GM19328 (cell line): Measurements from ENCODE around the gene CD46.
"Not testable (repeated sequence)": the region's sequence is repeated elsewhere in the genome, so short reads cannot be mapped to it uniquely, and the experiment has no call there.

Experiments used
- ATAC-seq: cut with Tn5 transposase; IDR thresholded peaks from one replicate; pipeline ENCODE4 v1.9.1; 2021; ENCODE audit warnings: mild to moderate bottlenecking, moderate library complexity; ENCODE audit not compliant: unreplicated experiment

CD46 gene

DNA sequence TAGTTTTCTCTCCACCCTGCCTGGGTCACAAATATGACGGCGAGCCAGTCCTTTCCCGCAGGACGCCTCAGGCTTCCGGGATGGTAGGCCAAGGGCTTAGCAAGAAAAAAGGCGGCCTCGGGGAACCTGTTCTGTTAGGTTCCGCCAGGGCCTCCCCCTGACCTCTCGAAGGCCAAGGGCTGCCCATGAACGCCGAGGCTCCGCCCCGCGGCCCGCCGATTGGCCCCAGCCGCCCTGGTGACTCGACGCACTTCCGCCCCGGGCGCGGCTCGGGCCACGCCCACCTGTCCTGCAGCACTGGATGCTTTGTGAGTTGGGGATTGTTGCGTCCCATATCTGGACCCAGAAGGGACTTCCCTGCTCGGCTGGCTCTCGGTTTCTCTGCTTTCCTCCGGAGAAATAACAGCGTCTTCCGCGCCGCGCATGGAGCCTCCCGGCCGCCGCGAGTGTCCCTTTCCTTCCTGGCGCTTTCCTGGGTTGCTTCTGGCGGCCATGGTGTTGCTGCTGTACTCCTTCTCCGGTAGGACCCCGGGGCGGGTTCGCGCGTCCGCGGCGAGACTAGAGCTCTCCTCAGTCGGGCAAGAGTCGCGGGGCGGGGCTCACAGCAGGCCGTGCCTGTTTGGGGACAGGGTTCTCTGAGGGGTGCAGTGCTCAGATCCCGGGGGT, at the start of gene CD46:
Gene CD46 (plus strand): TSS at position 265 of the 666 bp plus-strand sequence. CDS start 159 bp downstream, at position 424.
- ATAC-seq: peak; percentile 93

DNA sequence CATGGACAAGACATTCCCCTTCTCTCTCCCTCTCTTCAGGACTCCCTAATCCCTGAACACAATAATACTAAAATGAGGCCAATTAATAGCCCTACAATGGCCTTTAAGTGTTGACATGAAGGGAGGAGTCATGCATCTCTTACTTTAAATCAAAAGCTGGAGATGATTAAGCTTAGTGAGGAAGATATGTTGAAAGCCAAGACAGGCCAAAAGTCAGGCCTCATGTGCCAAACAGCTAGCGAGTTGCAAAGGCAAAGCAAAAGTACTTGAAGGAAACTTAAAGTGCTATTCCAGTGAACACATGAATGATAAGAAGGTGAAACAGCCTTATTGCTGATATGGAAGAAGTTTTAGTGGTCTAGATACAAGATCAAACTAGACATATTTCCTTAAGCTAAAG, 49.5 kb upstream of the CD46 start:
- ATAC-seq: no peak

DNA sequence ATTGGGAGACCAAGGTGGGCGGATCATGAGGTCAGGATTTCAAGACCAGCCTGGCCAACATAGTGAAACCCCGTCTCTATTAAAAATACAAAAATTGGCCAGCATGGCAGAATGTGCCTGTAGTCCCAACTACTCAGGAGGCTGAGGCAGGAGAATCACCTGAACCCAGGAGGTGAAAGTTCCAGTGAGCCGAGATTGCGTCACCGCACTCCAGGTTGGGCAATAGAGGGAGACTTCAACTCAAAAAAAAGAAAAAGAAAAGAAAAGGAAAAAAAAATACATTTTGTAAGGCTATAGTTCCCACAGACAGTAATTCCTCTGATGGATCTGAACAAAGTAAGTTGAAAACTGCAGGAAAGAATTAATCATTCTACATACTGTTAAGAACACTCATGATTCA, 48.1 kb upstream of the CD46 start:
- ATAC-seq: no peak

DNA sequence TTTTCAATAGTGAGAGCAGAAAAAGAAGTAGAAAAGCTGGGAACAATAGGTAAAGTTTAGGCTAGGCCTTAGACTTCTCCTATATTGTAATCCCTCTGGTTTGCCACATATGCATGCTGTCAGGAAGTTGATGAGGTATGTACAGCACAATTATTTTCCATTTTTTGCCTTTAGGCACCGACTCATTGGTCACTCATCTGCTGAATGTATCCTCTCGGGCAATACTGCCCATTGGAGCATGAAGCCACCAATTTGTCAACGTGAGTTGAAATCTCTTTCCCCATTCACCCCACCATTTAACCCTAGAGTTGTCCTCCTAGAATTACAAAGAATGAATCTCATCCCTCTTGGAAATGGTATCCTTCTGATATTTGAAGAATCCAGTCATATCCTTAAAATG, 43.9 kb upstream of the CD46 start:
- ATAC-seq: not testable (repeated sequence)

DNA sequence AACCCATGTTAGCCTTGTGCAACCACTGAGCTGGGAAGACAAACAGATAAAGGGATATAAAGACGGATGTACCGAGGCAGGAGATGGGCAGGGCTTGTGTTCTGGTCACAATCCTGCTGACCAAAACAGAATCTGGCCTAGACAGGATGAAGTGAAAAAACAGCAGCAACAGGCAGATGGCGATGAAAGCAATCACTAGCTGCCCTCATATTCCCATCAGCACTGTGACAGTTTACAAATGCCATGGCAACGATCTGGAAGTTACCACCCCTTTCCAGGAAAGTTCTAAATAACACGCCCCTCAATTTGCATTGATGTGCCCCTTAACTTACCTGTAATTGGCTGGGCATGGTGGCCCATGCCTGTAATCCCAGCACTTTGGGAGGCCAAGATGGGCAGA, 40.6 kb upstream of the CD46 start:
- ATAC-seq: no peak

DNA sequence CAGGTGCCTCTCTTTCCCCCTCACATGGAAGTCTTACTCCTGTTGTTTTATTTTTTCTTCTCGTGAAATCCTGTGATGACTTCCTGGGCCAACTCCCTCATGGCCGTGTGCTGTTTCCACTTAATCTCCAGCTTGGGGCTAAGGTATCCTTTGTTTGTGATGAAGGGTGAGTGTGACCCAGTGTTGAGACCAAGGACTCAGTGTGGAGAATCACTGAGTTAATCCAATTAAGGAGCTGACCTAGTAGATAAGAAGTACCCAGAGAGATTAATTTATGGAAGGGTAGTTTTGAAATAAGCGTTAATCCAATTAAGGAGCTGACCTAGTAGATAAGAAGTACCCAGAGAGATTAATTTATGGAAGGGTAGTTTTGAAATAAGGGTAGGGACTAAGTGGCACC, 39.2 kb upstream of the CD46 start:
- ATAC-seq: not testable (repeated sequence)

DNA sequence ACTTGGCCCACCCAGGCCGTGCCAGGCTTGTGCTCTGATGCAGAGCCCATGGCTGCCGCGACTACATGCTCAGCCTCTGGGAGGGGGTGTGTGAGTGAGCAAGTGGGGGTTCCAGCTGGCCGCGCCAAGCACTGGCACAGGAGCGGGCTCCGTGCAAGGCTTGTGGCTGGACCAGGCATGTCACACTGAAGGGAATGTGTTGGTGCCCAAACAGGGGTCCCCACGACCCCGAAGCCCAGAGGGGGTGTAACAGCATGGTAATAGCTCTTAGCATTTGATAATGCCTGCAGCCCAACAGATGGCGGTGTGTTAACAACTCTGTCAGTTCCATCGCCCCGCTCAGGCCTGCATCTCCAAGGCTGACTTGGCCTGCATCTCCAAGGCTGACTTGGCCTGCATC, 38.3 kb upstream of the CD46 start:
- ATAC-seq: no peak

DNA sequence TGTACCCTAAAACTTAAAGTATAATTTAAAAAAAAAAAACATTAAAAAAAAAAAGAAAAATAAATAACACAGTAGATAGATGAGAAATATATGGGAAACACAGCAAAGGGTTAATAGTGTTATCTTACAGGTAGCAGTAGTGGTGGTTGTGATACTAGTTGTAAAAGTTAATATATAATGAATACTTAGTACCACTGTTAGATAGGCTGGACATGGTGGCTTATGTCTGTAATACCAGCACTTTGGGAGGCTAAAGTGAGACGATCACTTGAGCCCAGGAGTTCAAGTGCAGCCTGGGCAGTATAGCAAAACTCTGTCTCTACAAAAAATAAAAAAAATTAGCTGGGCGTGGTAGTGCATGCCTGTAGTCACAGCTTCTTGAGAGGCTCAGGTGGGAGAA, 32.6 kb upstream of the CD46 start:
- no peak for ATAC-seq

DNA sequence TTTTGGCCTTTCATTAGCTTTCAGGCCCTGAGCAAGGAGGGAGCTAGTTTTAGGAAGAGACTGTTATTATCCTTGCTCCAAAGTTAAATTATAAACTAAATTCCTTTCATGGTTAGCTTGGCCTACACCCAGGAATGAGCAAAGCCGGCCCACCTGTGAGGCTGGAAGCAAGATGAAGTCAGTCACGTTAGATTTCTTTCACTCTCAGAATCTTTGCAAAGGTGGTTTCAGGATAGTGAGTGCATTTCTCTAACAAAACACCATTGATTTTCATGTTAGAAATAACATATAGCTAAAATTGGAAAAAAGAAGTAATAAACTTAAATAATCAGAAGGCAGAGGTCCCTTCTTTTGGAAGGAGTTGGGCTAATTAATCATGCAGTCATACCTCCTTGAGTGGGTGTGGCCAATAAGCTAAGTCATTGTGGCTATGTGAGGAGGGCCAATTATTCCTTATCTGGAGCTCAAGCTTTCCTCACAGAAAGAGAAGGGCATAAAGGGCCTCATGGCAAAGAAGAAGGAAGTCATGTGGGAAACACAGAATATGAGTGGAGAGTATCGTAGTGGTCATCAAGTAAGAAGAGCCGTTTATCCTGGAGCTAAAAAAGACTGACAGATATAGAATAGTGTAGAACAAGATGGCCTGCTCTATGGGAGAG, 23.5 kb upstream of the CD46 start:
- not testable (repeated sequence) for ATAC-seq

DNA sequence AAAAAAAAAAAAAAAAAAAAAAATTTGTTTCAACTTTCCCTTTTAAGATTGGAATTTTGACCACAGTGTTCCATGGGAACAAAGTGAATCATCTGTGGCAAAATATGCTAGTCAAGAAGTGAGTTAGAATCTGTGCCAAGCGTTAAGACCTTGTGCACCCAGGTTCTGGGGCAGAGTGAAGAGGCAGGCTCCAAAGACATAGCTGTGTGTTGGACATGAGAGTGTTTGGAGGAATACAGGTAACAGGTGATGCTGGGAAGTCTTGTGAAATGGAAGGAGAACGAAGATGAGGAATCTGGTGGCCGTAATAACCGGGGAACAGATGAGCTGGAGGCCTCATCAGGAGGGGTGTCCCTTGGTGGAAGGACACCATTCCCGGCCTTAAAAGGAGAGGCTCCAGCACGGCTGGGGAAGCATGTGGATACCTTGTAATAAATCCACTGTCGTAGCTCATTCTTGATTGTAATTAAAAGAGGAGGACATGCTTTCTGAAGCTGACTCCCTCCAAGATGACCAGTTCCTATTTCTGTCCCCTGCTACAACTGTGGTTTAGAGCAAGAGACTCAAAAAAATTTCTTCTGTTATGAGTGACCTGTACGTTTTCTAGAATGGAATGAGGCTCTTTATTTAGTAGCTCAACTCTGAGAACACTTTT, 14.2 kb upstream of the CD46 start:
- ATAC-seq: not testable (repeated sequence)

DNA sequence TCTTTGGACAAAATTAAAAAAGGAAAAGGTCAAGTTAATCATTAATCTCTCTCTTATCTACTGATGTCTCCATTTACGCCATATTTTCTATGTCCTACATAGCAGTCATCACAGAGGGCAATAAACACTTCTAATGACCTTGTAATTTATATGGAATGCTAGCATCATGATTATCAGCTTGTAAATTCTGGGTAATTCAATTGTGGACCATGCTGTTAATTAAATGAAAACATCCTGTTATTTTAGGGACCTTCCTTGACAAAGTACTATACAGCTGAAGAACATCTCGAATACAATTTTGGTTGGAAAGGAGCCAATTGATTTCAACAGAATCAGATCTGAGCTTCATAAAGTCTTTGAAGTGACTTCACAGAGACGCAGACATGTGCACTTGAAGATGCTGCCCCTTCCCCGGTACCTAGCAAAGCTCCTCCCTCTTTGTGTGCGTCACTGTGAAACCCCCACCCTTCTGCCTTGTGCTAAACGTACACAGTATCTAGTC, 13.6 kb upstream of the CD46 start:
- ATAC-seq: not testable (repeated sequence)

DNA sequence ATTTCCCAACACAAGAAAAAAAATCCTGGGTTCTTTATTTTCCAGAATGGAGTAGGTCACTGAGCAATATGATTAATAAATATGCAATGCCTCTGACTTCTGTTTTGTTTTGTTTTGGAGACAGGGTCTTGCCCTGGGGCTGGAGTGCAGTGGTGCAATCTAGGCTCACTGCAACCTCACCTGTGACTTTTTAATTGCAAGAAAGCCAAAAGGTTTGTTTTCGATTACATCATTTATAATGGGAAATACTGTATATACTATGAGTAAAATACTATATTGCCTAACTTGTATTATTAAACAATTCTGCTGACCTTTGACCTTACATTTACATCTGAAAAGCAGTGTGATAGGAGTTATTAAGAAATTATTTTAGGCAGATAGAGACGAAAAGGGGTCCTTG, 11.6 kb upstream of the CD46 start:
- ATAC-seq: no peak

DNA sequence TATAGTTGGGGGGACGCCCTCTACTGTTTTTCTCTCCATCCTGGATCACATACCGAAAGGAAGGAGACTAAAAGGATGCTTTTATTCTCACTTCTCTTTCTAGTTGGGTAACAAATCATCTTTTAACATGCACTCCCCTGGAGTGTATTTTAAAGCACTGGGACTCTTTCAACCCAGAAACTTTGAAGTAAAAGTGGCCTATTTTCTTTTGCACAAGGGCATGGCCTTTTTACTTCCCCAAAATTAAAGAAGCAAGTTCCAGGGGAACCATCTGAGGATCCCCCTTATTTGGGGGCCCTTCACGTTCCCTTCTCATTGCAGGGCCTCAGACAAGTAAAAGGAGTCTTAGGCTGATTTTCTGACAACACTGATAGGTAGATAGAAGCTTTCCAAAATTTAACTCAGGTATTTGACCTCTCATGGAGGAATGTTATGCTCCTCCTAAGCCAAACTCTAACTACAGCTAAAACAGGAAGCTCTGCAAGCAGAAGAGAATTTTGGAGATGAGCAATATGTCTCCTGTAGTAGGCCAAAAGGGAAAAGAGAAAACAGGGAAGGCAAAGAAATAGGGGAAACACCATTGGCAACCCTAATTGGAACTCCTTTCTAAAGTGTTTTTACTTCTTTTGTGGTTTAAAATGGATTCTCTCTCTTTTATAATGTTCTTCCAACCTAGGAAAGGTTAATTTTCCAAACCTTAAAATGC, 8.9 kb upstream of the CD46 start:
- ATAC-seq: no peak

DNA sequence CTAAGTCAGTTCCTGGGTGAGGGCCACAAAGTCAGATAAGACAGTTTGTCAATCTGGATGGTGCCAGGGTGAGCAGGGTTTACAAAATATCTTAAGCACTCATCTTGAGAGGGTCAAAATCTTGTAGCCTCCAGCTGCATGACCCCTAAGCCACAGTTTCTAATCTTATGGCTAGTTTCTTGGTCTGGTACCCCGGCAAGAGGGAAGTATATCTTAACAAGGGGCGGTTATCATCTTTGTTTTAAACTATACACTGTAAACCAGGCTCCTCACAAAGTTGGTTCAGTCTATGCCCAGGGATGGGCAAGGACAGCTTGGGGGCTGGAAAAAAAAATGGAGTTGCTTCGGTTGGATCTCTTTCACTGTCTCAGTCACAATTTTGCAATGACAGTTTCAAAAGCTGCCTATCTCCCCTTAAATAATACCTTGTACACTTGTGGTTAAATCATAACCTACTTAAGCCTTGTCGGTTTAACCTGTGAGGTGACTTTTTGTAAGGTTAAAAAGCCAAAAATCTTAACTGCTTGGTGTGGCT, 7.8 kb upstream of the CD46 start:
- ATAC-seq: no peak

DNA sequence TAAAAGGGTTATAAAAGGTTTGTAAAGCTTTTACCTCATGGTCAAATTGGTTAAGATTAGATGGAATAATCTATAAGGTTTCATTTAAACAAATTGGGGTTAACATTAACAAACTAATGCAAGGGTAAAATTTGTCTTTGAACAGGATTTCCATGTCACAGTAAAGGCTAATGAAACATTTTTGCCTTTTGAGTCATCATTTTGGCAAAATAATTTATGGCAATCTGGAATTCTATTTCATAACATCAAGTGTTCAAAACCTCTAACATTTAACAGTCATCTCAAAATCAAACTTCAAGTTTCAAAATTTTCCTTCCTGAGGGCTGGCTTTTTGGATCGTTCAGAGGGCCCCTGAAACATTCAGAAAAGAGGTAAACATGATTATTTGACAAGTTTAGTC, 6.6 kb upstream of the CD46 start:
- no peak for ATAC-seq

DNA sequence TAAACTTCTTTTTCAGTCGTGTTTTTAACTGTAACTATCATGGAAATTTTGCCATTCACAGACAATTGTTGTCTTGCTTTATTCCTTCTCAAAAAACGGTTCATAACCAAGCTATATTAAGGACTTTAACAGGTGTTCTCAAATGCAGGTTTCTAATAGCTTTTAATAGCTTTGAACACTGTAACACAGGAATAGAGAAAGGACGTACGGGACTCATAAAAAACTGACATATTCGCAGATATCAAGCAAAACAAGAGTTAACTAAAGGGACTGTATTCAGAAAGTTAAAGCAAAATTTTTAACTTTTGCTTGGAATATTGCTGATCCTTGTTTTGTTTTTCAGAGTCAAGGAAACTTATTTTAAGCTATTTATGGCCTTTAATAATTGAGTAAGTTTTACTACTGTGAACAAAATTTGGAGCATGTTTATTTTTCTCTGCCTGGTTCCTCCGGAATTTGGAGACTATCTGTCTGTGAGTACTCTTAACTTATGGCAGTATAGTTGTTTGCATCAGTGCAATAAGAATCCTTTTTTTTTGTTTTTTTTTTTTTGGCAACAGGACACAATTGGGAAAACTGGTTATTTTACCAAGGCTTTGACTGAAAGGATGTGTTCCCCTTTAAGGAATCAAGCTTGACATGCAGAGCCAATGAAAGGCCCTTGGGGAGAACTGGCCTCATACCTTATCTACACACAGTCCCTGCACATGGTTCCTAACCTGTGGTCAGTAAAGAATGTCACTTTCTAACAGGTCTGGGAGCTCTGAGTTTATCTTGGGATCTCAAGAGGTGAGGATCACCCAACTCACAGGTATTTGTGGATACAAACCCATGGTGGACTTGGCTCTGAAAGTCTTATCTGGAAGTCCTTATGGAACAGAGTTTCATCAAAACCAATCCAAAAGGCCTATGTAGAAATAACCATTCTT, 5.8 kb upstream of the CD46 start:
- no peak for ATAC-seq

DNA sequence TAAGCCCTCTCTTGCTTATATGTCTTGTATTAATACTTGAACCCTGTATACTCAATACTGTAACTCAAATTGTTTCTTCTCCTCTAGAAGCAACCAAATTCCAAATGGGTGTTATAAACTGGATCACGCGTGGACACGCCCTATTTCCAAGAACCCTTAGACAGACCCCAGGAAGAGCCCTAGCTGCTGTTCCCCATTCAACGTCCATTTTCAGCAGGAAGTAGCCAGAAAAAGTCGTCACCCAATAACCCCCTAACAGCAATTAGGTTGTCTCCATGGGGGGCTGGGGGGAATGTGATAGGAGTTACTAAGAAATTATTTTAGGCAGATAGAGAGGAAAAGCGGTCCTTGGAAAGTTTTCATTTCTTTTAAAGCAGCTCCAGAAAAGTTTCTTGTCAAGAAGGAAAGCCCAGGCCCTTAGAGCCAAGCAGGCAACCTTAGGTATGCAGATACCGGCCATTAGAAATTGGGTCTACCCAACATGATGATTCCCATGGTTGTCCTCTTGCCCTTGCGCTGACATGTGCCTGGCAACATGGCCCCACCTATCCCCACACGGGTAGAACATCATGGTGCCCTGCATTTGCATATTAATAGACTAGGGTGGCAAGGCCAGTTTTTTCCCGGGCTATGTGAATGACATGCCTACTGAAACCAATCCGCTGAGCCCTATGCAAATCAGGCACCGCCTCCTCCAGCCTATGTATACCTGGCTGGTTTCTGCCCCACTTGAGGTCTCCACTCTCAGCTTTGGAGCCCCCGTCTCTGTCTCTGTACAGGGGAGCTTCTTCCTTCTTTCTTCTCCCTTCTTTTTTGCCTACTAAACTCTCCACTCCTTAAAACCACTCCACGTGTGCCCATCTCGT, 4.0 kb upstream of the CD46 start:
- no peak for ATAC-seq

DNA sequence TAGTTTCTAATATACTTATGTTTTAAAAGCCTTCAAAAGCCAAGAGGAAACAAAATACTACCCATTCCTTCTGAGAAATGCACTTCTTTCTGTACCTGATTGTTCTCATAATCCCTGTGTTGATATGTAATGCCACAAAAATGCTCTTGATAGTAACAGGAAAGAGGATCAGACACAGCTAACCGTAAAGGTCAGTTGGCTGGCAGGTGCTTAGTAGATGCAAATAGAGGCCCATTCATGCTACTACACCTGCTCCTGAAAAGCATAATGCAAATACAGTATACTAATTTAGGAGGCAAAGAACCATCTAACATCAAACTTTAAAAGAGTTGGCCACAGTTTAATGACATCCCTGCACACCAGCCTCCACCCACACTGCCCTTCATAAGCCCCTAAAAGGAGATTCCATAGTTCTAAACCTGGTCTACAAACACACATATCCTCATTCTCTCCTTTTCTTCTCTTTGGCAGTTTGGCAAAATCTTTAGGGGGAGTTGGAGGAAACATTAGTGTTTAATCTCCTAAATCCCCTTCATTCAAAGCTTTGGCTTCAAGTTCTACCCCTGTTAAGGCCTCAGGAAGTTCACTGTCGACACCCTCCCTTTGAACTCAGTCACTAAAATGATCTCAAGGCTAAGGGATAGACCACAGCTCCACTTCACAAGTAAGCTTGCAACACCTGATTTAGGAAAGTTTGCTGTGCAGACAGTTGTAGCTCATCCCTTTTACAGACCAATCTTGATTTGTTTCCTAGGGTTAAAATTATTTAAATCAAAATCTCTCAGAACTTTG, 2.9 kb upstream of the CD46 start:
- ATAC-seq: no peak
